Endothelial cell of umbilical vein (primary cell): ENCODE measurements around the gene SPINK1.

Experiments used
- FOS ChIP-seq: IDR thresholded peaks from 2 replicates; pipeline ENCODE4 v1.6.1; 2011; ENCODE audit warnings: mild to moderate bottlenecking, low read length, moderate library complexity, borderline replicate concordance; ENCODE audit not compliant: insufficient read depth
- TF ChIP-seq, protein P1 (sequence below), 2 donors: IDR thresholded peaks; 1 replicate in 1 of 2; 2 replicates in 1 of 2; pipeline ENCODE4 v1.5.1; 2011; ENCODE audit warnings: low read length in 2 of 2, mild to moderate bottlenecking in 2 of 2, moderate library complexity in 2 of 2, control low read depth in 1 of 2, inconsistent platforms in 1 of 2, low read depth in 1 of 2; ENCODE audit not compliant: insufficient read depth in 1 of 2; ENCODE audit errors: extremely low read depth in 1 of 2

GRCh38 chr5:147853372-147853987, 22.0 kb upstream of the SPINK1 start:
- TF ChIP-seq, protein P1, sequence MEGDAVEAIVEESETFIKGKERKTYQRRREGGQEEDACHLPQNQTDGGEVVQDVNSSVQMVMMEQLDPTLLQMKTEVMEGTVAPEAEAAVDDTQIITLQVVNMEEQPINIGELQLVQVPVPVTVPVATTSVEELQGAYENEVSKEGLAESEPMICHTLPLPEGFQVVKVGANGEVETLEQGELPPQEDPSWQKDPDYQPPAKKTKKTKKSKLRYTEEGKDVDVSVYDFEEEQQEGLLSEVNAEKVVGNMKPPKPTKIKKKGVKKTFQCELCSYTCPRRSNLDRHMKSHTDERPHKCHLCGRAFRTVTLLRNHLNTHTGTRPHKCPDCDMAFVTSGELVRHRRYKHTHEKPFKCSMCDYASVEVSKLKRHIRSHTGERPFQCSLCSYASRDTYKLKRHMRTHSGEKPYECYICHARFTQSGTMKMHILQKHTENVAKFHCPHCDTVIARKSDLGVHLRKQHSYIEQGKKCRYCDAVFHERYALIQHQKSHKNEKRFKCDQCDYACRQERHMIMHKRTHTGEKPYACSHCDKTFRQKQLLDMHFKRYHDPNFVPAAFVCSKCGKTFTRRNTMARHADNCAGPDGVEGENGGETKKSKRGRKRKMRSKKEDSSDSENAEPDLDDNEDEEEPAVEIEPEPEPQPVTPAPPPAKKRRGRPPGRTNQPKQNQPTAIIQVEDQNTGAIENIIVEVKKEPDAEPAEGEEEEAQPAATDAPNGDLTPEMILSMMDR (IDR thresholded peaks at IDR 0.05; ENCODE audit: extremely low read depth in 1 of 2, insufficient read depth in 1 of 2, low read depth in 1 of 2, low read length in 2 of 2) = no peak
- no peak for TF ChIP-seq FOS
